GM23248 (cell line): Measurements from ENCODE around the gene LRRC49. TPM values are rescaled to one million over a fixed set of nuclear protein-coding genes. Genes with fewer than 3 reads are reported as not detected.

Source experiments
- DNase-seq: peaks from one replicate; pipeline ENCODE4 v3.0.0-alpha.2; 2015
- H2AFZ ChIP-seq: fragments of 200-600 bp; sonication (generic); 2 replicates; pipeline ENCODE4 v1.6.1; 2016; ENCODE audit warnings: antibody characterized with exemption
- H3F3A ChIP-seq: fragments of 200-600 bp; sonication (generic); 2 replicates; pipeline ENCODE4 v1.6.1; 2016; ENCODE audit warnings: mild to moderate bottlenecking, antibody characterized with exemption, mixed run types; ENCODE audit not compliant: insufficient read depth
- H3K27ac ChIP-seq: fragments of 200-600 bp; sonication (generic); 2 replicates; pipeline ENCODE4 v1.5.1; 2016; ENCODE audit warnings: mild to moderate bottlenecking
- H3K27me3 ChIP-seq: fragments of 200-600 bp; sonication (generic); replicated peaks from 2 replicates; pipeline ENCODE4 v1.6.1; 2016; ENCODE audit warnings: mild to moderate bottlenecking; ENCODE audit not compliant: insufficient read depth
- H3K36me3 ChIP-seq: fragments of 200-600 bp; sonication (generic); 2 replicates; pipeline ENCODE4 v1.6.1; 2016; ENCODE audit warnings: low read depth, mild to moderate bottlenecking
- H3K4me1 ChIP-seq: fragments of 200-600 bp; sonication (generic); 2 replicates; pipeline ENCODE4 v1.6.1; 2016; ENCODE audit warnings: mild to moderate bottlenecking; ENCODE audit not compliant: insufficient read depth
- H3K4me2 ChIP-seq: fragments of 200-600 bp; sonication (generic); one replicate; pipeline ENCODE4 v1.6.1; 2016; ENCODE audit warnings: mild to moderate bottlenecking; ENCODE audit not compliant: unreplicated experiment
- H3K4me3 ChIP-seq: fragments of 200-600 bp; sonication (generic); 2 replicates; pipeline ENCODE4 v1.5.1; 2016; ENCODE audit warnings: mild to moderate bottlenecking
- H3K79me2 ChIP-seq: fragments of 200-600 bp; sonication (generic); 2 replicates; pipeline ENCODE4 v1.6.1; 2016; ENCODE audit warnings: mild to moderate bottlenecking; ENCODE audit not compliant: insufficient read depth
- H3K9ac ChIP-seq: fragments of 200-600 bp; sonication (generic); 2 replicates; pipeline ENCODE4 v1.6.1; 2016; ENCODE audit warnings: mild to moderate bottlenecking
- H3K9me2 ChIP-seq: fragments of 200-600 bp; sonication (generic); 2 replicates; pipeline ENCODE4 v1.6.1; 2016; ENCODE audit warnings: mixed run types, mild to moderate bottlenecking, moderate library complexity; ENCODE audit not compliant: insufficient read depth
- H3K9me3 ChIP-seq: fragments of 200-600 bp; sonication (generic); one replicate; pipeline ENCODE4 v1.6.1; 2017; ENCODE audit warnings: low read depth
- H4K20me1 ChIP-seq: fragments of 200-600 bp; sonication (generic); 2 replicates; pipeline ENCODE4 v1.6.0; 2016; ENCODE audit not compliant: insufficient read depth
- EZH2 ChIP-seq: fragments of 200-600 bp; sonication (generic); IDR thresholded peaks from 2 replicates; pipeline ENCODE4 v1.6.1; 2018; ENCODE audit warnings: antibody characterized with exemption, mild to moderate bottlenecking; ENCODE audit not compliant: insufficient read depth, poor library complexity, severe bottlenecking
- EZH2phosphoT487 ChIP-seq: fragments of 200-600 bp; sonication (generic); IDR thresholded peaks from 2 replicates; pipeline ENCODE4 v1.6.1; 2018; ENCODE audit warnings: antibody characterized with exemption, moderate library complexity, mild to moderate bottlenecking, low read depth; ENCODE audit not compliant: insufficient read depth
- WGBS, 2 experiments: methylation state at CpG; one replicate each; pipeline ENCODE4 v1.1.6; 2015 to 2017; ENCODE audit warnings: low lambda C conversion rate in 2 of 2, low coverage in 1 of 2; ENCODE audit errors: missing lambda C conversion rate in 2 of 2; 5-methylcytosine and 5-hydroxymethylcytosine counted together
- in situ Hi-C: fragments of 300-500 bp; cut with MboI; formaldehyde crosslinking; loops from 2 replicates; pipeline ENCODE4 v1.15.0; 2020
- polyA plus RNA-seq: library from polyadenylated mRNA; unstranded; fragments of >200 nt; fragmentation: Nextera tagmentation; extraction: Ambion mirVana; gene quantifications from 2 replicates; pipeline ENCODE4 v1.2.1, GENCODE V29; 2016
- total RNA-seq: library from RNA; depleted of rRNA; stranded (reverse); fragments of >200 nt; shearing (Covaris generic); gene quantifications from 2 replicates; pipeline ENCODE4 v1.2.3, GENCODE V29; 2014; rRNA removed

The LRRC49 gene
- total RNA-seq: 10.3 and 11.1 TPM in 2 replicates
- polyA plus RNA-seq: 7.6 and 8.3 TPM in 2 replicates

- Histone ChIP-seq H3K36me3 (peaks cover 6% of the 10 kb centered on the region; the same call in 1 of the 2 replicates), H3K9me2 (no peaks in the 10 kb centered on the region), H3K4me1 (peaks cover 17% of the 10 kb centered on the region), H3K4me3 (peak within 1 kb of the TSS; percentile 92), H3K9ac (peak within 1 kb of the TSS; percentile 84), H3K79me2 (peaks cover 43% of the 10 kb centered on the region), H3F3A (peaks cover 14% of the 10 kb centered on the region), H3K4me2 (peak within 1 kb of the TSS; percentile 85), H4K20me1 (no peaks in the 10 kb centered on the region), H2AFZ (peak within 1 kb of the TSS; percentile 97), H3K27me3 (no peaks in the 10 kb centered on the region), H3K9me3 (no peaks in the 10 kb centered on the region), H3K27ac (peak within 1 kb of the TSS; percentile 83)
- WGBS, 2 experiments: 1 to 2% methylated on average over 47 to 60 of the region's 61 CpGs
- TF ChIP-seq EZH2phosphoT487 (no peak), EZH2 (no peak)
- in situ Hi-C loops: no loop called here
- DNase-seq: peak; percentile 96
Observed at GRCh38 chr15:70892002-70892911, at the start of gene LRRC49, which contains the start of gene THAP10. Gene LRRC49 (plus strand): TSS chr15:70892826. CDS start chr15:70892895, 69 bp downstream. Gene THAP10 (minus strand): TSS chr15:70892433. CDS start chr15:70892272, 161 bp downstream.

DNA sequence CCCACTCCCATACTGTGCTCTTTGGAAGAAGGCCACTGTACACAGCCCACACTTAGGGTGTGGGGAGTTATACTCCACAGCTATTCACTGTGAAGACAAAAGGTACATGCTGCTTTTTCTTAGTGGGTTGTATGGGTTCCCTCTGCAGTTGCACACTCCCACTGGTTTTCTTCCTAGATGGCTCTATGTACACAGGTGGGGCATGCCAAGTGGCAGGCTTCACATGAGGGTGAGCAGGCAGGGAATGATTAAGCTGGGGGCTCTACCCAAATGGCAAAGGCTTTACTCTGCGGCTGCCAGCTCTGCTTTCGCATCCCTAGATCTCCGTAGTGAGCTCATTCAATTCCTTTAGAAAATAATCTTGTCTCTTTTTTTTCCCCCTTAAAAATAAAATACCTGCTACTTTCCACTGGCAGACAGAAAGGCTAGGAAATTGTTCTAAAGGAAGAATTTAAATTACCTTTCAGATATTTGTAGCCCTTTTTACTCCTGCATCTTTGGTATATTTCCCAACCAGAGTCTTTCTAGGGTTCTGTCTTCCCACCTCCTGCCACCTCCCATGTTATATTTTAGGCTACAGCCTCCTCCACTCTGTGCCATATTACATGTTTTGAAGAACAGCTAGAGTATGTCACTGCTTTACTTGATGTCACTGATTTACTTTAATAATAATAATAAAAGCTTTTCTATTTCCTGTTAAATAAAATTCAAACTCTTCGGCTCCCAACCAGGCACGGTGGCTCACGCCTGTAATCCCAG, 46.8 kb upstream of the LRRC49 start:
- Histone ChIP-seq H3K4me3 (no peak overlapping the region), H3K4me2 (no peak overlapping the region), H3K27ac (no peak overlapping the region), H3K4me1 (no peaks in the 10 kb centered on the region; the same call in 1 of the 2 replicates), H3K9ac (no peak overlapping the region), H3K9me2 (no peaks in the 10 kb centered on the region), H3K27me3 (no peaks in the 10 kb centered on the region), H2AFZ (no peak overlapping the region), H3F3A (peaks cover under 1% of the 10 kb centered on the region; the same call in 1 of the 2 replicates), H3K79me2 (peaks cover 100% of the 10 kb centered on the region), H3K9me3 (no peaks in the 10 kb centered on the region), H4K20me1 (0 out of 2 replicates have a peak, but pooled peaks cover 5% of the 10 kb centered on the region), H3K36me3 (peaks cover 15% of the 10 kb centered on the region)
- no peak for DNase-seq
- TF ChIP-seq EZH2phosphoT487 (no peak), EZH2 (no peak)
- in situ Hi-C loops: no loop called here
- 93 to 94% methylated on average over 6 of the region's 6 CpGs for WGBS, 2 experiments

GRCh38 chr15:70851889-70852288, 40.7 kb upstream of the LRRC49 start:
- 0 out of 2 replicates have a peak, but pooled peaks cover 5% of the 10 kb centered on the region for H4K20me1 ChIP-seq
- peak overlapping the region; percentile 96 for H3K9ac ChIP-seq
- H3K9me2 ChIP-seq: no peaks in the 10 kb centered on the region
- peak overlapping the region; percentile 99 for H3K4me2 ChIP-seq
- H3K36me3 ChIP-seq: peaks cover 25% of the 10 kb centered on the region
- no peak for TF ChIP-seq EZH2
- TF ChIP-seq EZH2phosphoT487: no peak
- peaks cover 50% of the 10 kb centered on the region for H3F3A ChIP-seq
- H3K27ac ChIP-seq: peak overlapping the region; percentile 95
- WGBS, 2 experiments: 84 to 87% methylated on average over 6 of the region's 6 CpGs
- in situ Hi-C loops: no loop called here
- H3K9me3 ChIP-seq: no peaks in the 10 kb centered on the region
- no peak for DNase-seq
- H3K79me2 ChIP-seq: peaks cover 70% of the 10 kb centered on the region
- H3K4me1 ChIP-seq: peaks cover 33% of the 10 kb centered on the region
- H3K27me3 ChIP-seq: no peaks in the 10 kb centered on the region
- no peak overlapping the region for H2AFZ ChIP-seq
- H3K4me3 ChIP-seq: peak overlapping the region; percentile 90

DNA sequence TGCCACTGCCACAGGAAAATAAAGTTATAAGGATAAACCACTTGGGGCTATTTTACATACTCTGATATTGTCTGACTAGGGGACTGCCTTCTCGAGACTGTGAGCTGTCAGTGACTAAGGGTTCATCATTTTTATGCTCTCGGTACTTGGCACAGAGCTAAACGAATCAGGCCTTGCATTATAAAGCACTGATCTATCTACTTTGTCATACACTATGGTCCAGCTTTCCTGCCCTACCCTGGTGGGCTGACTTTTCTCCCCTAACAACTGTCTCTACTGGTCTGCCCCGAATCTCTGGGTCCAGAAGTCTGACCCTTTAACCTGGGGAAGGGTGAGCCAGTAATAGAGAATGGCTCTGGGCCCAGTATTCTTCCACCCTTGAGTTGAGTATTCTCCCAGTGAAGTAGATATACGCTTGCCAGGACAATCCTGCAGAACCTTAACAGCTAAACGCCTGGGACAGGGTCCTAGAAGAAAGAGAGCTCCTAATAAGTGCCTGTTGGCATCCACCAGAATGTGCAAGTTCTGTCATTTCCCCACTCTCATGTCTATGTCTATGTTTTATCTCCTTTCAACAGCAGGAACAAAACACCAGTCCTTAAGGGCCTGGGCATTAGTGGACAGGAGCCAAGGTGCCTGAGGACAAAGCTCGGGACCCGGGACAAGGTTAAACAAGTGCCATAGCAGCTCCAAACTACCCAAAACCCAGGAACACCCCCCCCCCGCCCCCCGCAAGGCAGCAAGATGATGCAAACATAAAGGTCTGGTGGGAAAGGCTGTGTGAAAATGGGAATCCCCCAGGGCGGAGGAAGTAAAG, 39.9 kb upstream of the LRRC49 start:
- 8 to 10% methylated on average over 11 of the region's 11 CpGs for WGBS, 2 experiments
- no peak for TF ChIP-seq EZH2phosphoT487
- no peak for TF ChIP-seq EZH2
- Histone ChIP-seq H3K27ac (peak overlapping the region; percentile 95), H3K9ac (peak overlapping the region; percentile 96), H3K4me1 (peaks cover 42% of the 10 kb centered on the region), H3F3A (peaks cover 57% of the 10 kb centered on the region), H4K20me1 (0 out of 2 replicates have a peak, but pooled peaks cover 1% of the 10 kb centered on the region), H2AFZ (peak overlapping the region; percentile 34; the same call in 1 of the 2 replicates), H3K79me2 (peaks cover 62% of the 10 kb centered on the region), H3K4me3 (peak overlapping the region; percentile 90), H3K27me3 (no peaks in the 10 kb centered on the region), H3K4me2 (peak overlapping the region; percentile 99), H3K9me3 (no peaks in the 10 kb centered on the region), H3K9me2 (no peaks in the 10 kb centered on the region), H3K36me3 (peaks cover 25% of the 10 kb centered on the region)
- in situ Hi-C loops: no loop called here
- peak; percentile 91 for DNase-seq
